ENCODE measurements around the gene RHOJ.
"Not testable (repeated sequence)": the region's sequence is repeated elsewhere in the genome, so short reads cannot be mapped to it uniquely, and the experiment has no call there.

The RHOJ gene

GRCh38 chr14:63299351-63300110 lies 95.3 kb downstream of the RHOJ start:
- TF ChIP-seq ZFX (IDR thresholded peaks at IDR 0.05; ENCODE audit: borderline replicate concordance): no peak
- no peak for TF ChIP-seq CTCF (IDR thresholded peaks at IDR 0.05)
- no peak overlapping the region for H3K27ac ChIP-seq

- TF ChIP-seq CTCF (IDR thresholded peaks at IDR 0.05) (no peak), ZFX (IDR thresholded peaks at IDR 0.05; ENCODE audit: borderline replicate concordance) (no peak)
- no peak overlapping the region for H3K27ac ChIP-seq
Observed at GRCh38 chr14:63300854-63301253, 96.6 kb downstream of the RHOJ start.

GRCh38 chr14:63301891-63302534 lies 97.8 kb downstream of the RHOJ start:
- no peak for TF ChIP-seq ZFX (IDR thresholded peaks at IDR 0.05; ENCODE audit: borderline replicate concordance)
- no peak for TF ChIP-seq CTCF (IDR thresholded peaks at IDR 0.05)
- H3K27ac ChIP-seq: no peak overlapping the region

GRCh38 chr14:63304429-63304828 lies 100.2 kb downstream of the RHOJ start:
- not testable (repeated sequence) for H3K27ac ChIP-seq

- H3K27ac ChIP-seq: no peak overlapping the region
- TF ChIP-seq CTCF (IDR thresholded peaks at IDR 0.05): peak; percentile 77
- no peak for TF ChIP-seq ZFX (IDR thresholded peaks at IDR 0.05; ENCODE audit: borderline replicate concordance)
Observed at GRCh38 chr14:63308723-63309317, 104.6 kb downstream of the RHOJ start.

GRCh38 chr14:63318835-63319234 lies 114.6 kb downstream of the RHOJ start, which contains the start of gene GPHB5:
Gene GPHB5, minus strand, starts transcription at chr14:63318935. Its CDS starts 1,086 bp downstream, at chr14:63317849.
- H3K27ac ChIP-seq: no peak within 1 kb of the TSS
- no peak for TF ChIP-seq CTCF (IDR thresholded peaks at IDR 0.05)
- no peak for TF ChIP-seq ZFX (IDR thresholded peaks at IDR 0.05; ENCODE audit: borderline replicate concordance)

GRCh38 chr14:63322472-63322871 lies 118.2 kb downstream of the RHOJ start:
- no peak overlapping the region for H3K27ac ChIP-seq
- TF ChIP-seq CTCF (IDR thresholded peaks at IDR 0.05) (no peak), ZFX (IDR thresholded peaks at IDR 0.05; ENCODE audit: borderline replicate concordance) (no peak)
